ENCODE measurements around the gene AQP4.

- TF ChIP-seq POLR2AphosphoS5 (IDR thresholded peaks at IDR 0.05; ENCODE audit: low read length) = no peak
- no peak for TF ChIP-seq SRF (IDR thresholded peaks at IDR 0.05; ENCODE audit: low read depth in 2 of 2, low read length in 2 of 2)
- TF ChIP-seq CTCF (IDR thresholded peaks at IDR 0.05 in 2 of 3, conservative IDR thresholded peaks at IDR 0.05 in 1 of 3; ENCODE audit: control insufficient read depth in 2 of 3, extremely low read depth in 1 of 3, insufficient read depth in 1 of 3, low read depth in 3 of 3, low read length in 3 of 3) = no peak
- no peak for TF ChIP-seq EP300 (IDR thresholded peaks at IDR 0.05; ENCODE audit: borderline replicate concordance in 1 of 2, control insufficient read depth in 1 of 2, low read depth in 2 of 2, low read length in 2 of 2)
- TF ChIP-seq IRF3 (IDR thresholded peaks at IDR 0.05) = no peak
- no peak for TF ChIP-seq ASH2L (IDR thresholded peaks at IDR 0.05; ENCODE audit: borderline replicate concordance, low read depth)
- TF ChIP-seq FOS (IDR thresholded peaks at IDR 0.05; ENCODE audit: borderline replicate concordance, extremely low read depth, insufficient read length) = no peak
- no peak for TF ChIP-seq RAD21 (IDR thresholded peaks at IDR 0.05; ENCODE audit: insufficient read depth, low read depth, low read length)
- no peak for TF ChIP-seq STAT1 (conservative IDR thresholded peaks at IDR 0.05)
- TF ChIP-seq NFYA (IDR thresholded peaks at IDR 0.05; ENCODE audit: borderline replicate concordance, low read depth, low read length) = no peak
- TF ChIP-seq EED (IDR thresholded peaks at IDR 0.05; ENCODE audit: low read depth) = no peak
- TF ChIP-seq SMAD1 (IDR thresholded peaks at IDR 0.05; ENCODE audit: low read depth, partially characterized antibody) = no peak
- no peak for TF ChIP-seq TAF1 (IDR thresholded peaks at IDR 0.05; ENCODE audit: borderline replicate concordance, low read depth, low read length)
- TF ChIP-seq CHD2 (IDR thresholded peaks at IDR 0.05; ENCODE audit: borderline replicate concordance, low read depth, low read length) = no peak
Observed at GRCh38 chr18:26819046-26819445, 46.5 kb downstream of the AQP4 start.

Measured in GM12878 (cell line).